Measurements from ENCODE around the gene CD84. TPM values are rescaled to one million over a fixed set of nuclear protein-coding genes. Genes with fewer than 3 reads are reported as not detected.
"Not testable (repeated sequence)": the region's sequence is repeated elsewhere in the genome, so short reads cannot be mapped to it uniquely, and the experiment has no call there.

Gene CD84
- polyA plus RNA-seq, 3 donors, result 0.85 to 1.3 (median 1.2) TPM

GRCh38 chr1:160614410-160614809 lies 35.1 kb upstream of the CD84 start:
- DNase-seq (ENCODE audit: extremely low read depth in 1 of 11, low read depth in 9 of 11, low spot score in 4 of 11), result no peak

GRCh38 chr1:160612613-160613218 lies 33.4 kb upstream of the CD84 start:
- DNase-seq (ENCODE audit: extremely low read depth in 1 of 11, low read depth in 9 of 11, low spot score in 4 of 11), result no peak

- no peak for DNase-seq (ENCODE audit: extremely low read depth in 1 of 11, low read depth in 9 of 11, low spot score in 4 of 11)
Observed at GRCh38 chr1:160610569-160611242, 31.4 kb upstream of the CD84 start.

- DNase-seq (ENCODE audit: extremely low read depth in 1 of 11, low read depth in 9 of 11, low spot score in 4 of 11), result no peak
Observed at GRCh38 chr1:160608941-160609340, 29.6 kb upstream of the CD84 start.

- DNase-seq (ENCODE audit: extremely low read depth in 1 of 11, low read depth in 9 of 11, low spot score in 4 of 11), result no peak
Observed at GRCh38 chr1:160608514-160608913, 29.2 kb upstream of the CD84 start.

GRCh38 chr1:160608057-160608456 lies 28.8 kb upstream of the CD84 start:
- no peak for DNase-seq (ENCODE audit: extremely low read depth in 1 of 11, low read depth in 9 of 11, low spot score in 4 of 11)

- no peak for DNase-seq (ENCODE audit: extremely low read depth in 1 of 11, low read depth in 9 of 11, low spot score in 4 of 11)
Observed at GRCh38 chr1:160607672-160608032, 28.4 kb upstream of the CD84 start.

- peak in 5 of 11 donors; percentile 9 to 35 (median 23) for DNase-seq (ENCODE audit: extremely low read depth in 1 of 11, low read depth in 9 of 11, low spot score in 4 of 11)
Observed at GRCh38 chr1:160607011-160607671, 27.8 kb upstream of the CD84 start.

- DNase-seq (ENCODE audit: extremely low read depth in 1 of 11, low read depth in 9 of 11, low spot score in 4 of 11), result no peak
Observed at GRCh38 chr1:160606611-160607010, 27.3 kb upstream of the CD84 start.

GRCh38 chr1:160605792-160606479 lies 26.6 kb upstream of the CD84 start:
- no peak for DNase-seq (ENCODE audit: extremely low read depth in 1 of 11, low read depth in 9 of 11, low spot score in 4 of 11)

GRCh38 chr1:160605205-160605604 lies 25.9 kb upstream of the CD84 start:
- no peak for DNase-seq (ENCODE audit: extremely low read depth in 1 of 11, low read depth in 9 of 11, low spot score in 4 of 11)

- DNase-seq (ENCODE audit: extremely low read depth in 1 of 11, low read depth in 9 of 11, low spot score in 4 of 11), result no peak
Observed at GRCh38 chr1:160597705-160598104, 18.4 kb upstream of the CD84 start.

- DNase-seq (ENCODE audit: extremely low read depth in 1 of 11, low read depth in 9 of 11, low spot score in 4 of 11), result no peak
Observed at GRCh38 chr1:160597051-160597450, 17.8 kb upstream of the CD84 start.

GRCh38 chr1:160590488-160590887 lies 11.2 kb upstream of the CD84 start:
- DNase-seq (ENCODE audit: extremely low read depth in 1 of 11, low read depth in 9 of 11, low spot score in 4 of 11), result no peak

GRCh38 chr1:160588468-160588867 lies 9.2 kb upstream of the CD84 start:
- DNase-seq (ENCODE audit: extremely low read depth in 1 of 11, low read depth in 9 of 11, low spot score in 4 of 11), result no peak

- DNase-seq (ENCODE audit: extremely low read depth in 1 of 11, low read depth in 9 of 11, low spot score in 4 of 11), result no peak
Observed at GRCh38 chr1:160584784-160585183, 5.5 kb upstream of the CD84 start.

GRCh38 chr1:160582976-160583375 lies 3.7 kb upstream of the CD84 start:
- not testable (repeated sequence) for DNase-seq (ENCODE audit: extremely low read depth in 1 of 11, low read depth in 9 of 11, low spot score in 4 of 11)

- DNase-seq (ENCODE audit: extremely low read depth in 1 of 11, low read depth in 9 of 11, low spot score in 4 of 11), result no peak
Observed at GRCh38 chr1:160581961-160582360, 2.7 kb upstream of the CD84 start.

- no peak for DNase-seq (ENCODE audit: extremely low read depth in 1 of 11, low read depth in 9 of 11, low spot score in 4 of 11)
Observed at GRCh38 chr1:160580221-160580812, 1.0 kb upstream of the CD84 start.
